ENCODE measurements around the gene TAF4.

The TAF4 gene

GRCh38 chr20:61998343-61999121 is 67.1 kb downstream of the TAF4 start:
- CTCF ChIA-PET: interaction anchor here (1.0 kb wide), 1 partner anchor 13 kb away, joined by 3 read pairs; no protein-coding TSS in a partner anchor
- no peak for DNase-seq (ENCODE audit: extremely low spot score)
- POLR2A ChIA-PET: no interaction called here
- no peak for TF ChIP-seq CTCF (IDR thresholded peaks at IDR 0.05; ENCODE audit: control extremely low read depth, extremely low read depth, low read depth, missing control alignments)

DNA sequence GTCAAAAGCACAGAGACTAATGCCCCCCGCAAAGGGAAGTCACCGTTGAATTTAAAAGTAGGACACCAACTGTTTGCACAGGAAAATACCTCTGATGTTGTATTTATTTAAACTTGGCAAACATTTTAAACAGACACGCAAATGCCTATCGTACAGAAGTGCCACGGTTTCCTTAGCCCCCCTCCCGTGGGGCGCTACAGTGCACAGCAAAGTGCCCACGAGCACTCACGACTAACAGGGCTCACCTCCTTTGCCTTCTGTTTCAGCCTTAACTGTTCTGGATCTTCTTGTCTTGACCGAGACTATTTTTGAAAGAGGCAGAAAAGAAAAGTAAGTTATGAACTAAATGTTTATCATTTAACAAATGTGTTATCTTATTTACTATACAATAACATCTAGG is 67.8 kb downstream of the TAF4 start:
- no peak for DNase-seq (ENCODE audit: extremely low spot score)
- POLR2A ChIA-PET: no interaction called here
- no peak for TF ChIP-seq CTCF (IDR thresholded peaks at IDR 0.05; ENCODE audit: control extremely low read depth, extremely low read depth, low read depth, missing control alignments)
- CTCF ChIA-PET: no interaction called here

DNA sequence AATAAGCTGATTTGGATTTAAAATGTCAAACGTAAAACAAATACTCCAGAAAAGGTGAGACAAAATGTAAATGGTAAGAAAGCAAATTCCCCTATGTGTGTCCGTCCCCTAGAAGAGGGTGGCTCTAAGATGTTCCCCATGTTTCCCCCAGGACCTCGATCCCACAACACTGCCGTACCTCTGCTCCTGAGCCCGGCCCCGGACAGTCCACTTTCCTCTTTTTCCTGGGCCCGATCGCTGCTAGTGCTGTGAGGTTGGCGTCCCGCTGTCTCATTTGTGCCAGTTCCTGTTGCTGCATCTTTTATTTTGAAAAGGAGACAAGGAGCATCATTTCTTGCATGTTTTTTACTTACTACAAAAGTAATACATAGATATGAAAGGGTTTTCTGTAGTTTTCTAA is 68.3 kb downstream of the TAF4 start:
- ChIA-PET CTCF (no interaction called here), POLR2A (no interaction called here)
- no peak for DNase-seq (ENCODE audit: extremely low spot score)
- no peak for TF ChIP-seq CTCF (IDR thresholded peaks at IDR 0.05; ENCODE audit: control extremely low read depth, extremely low read depth, low read depth, missing control alignments)

- POLR2A ChIA-PET: no interaction called here
- no peak for TF ChIP-seq CTCF (IDR thresholded peaks at IDR 0.05; ENCODE audit: control extremely low read depth, extremely low read depth, low read depth, missing control alignments)
- CTCF ChIA-PET: no interaction called here
- DNase-seq (ENCODE audit: extremely low spot score): no peak
These were observed 71.1 kb downstream of the TAF4 start for GRCh38 chr20:61994546-61994945.

- TF ChIP-seq CTCF (IDR thresholded peaks at IDR 0.05; ENCODE audit: control extremely low read depth, extremely low read depth, low read depth, missing control alignments): no peak
- POLR2A ChIA-PET: no interaction called here
- CTCF ChIA-PET: no interaction called here
- DNase-seq (ENCODE audit: extremely low spot score): no peak
These were observed 72.6 kb downstream of the TAF4 start for GRCh38 chr20:61993058-61993457.

DNA sequence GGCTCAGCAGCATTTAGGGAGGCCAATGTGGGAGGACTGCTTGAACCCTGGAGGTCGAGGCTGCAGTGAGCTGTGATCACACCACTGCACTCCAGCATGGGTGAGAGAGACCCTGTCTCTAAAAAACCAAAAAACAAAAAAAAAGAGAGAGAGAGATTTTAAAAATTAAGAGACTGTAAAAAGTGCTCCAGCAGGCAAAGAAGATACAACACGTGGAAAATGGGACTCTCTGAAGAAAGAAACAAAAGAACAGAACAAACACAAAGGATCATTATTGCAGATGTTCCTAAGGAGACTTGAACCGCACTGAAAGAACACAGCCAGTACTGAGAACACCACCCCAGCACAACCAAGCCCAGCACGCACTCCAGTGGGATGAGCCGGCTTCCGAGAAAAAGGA is 74.2 kb downstream of the TAF4 start:
- ChIA-PET CTCF (no interaction called here), POLR2A (no interaction called here)
- DNase-seq (ENCODE audit: extremely low spot score): no peak
- TF ChIP-seq CTCF (IDR thresholded peaks at IDR 0.05; ENCODE audit: control extremely low read depth, extremely low read depth, low read depth, missing control alignments): no peak
